HG02973 (cell line): ENCODE results near the gene PRLR.

ENCODE experiments used
- ATAC-seq: cut with Tn5 transposase; IDR thresholded peaks from one replicate; pipeline ENCODE4 v1.9.1; 2021; ENCODE audit warnings: moderate library complexity; ENCODE audit not compliant: unreplicated experiment

PRLR gene

GRCh38 chr5:35009657-35010056 lies 220.6 kb downstream of the PRLR start:
- no peak for ATAC-seq

GRCh38 chr5:35009019-35009418 lies 221.3 kb downstream of the PRLR start:
- no peak for ATAC-seq

- no peak for ATAC-seq
Observed at GRCh38 chr5:35004771-35005170, 225.5 kb downstream of the PRLR start.

GRCh38 chr5:35004200-35004599 lies 226.1 kb downstream of the PRLR start:
- ATAC-seq, result no peak

- peak; percentile 67 for ATAC-seq
Observed at GRCh38 chr5:35003018-35003957, 227.0 kb downstream of the PRLR start.

GRCh38 chr5:35002459-35002858 lies 227.8 kb downstream of the PRLR start:
- ATAC-seq, result no peak

GRCh38 chr5:35001842-35002241 lies 228.4 kb downstream of the PRLR start:
- no peak for ATAC-seq
